Astrocyte of the cerebellum (primary cell): Measurements from ENCODE around the gene ADAM22.

Source experiments
- DNase-seq: peaks from one replicate; pipeline ENCODE4 v3.0.0-alpha.2; 2011; ENCODE audit warnings: low read depth
- H3K4me3 ChIP-seq: 2 replicates; pipeline ENCODE4 v1.5.1; 2011; ENCODE audit warnings: mild to moderate bottlenecking, low read depth, low read length, moderate library complexity
- in situ Hi-C: cut with HindIII; loops from 2 replicates; pipeline ENCODE4 v1.10.0; 2017; ENCODE audit warnings: low sequenced_read_pairs
- TF ChIP-seq, protein P1 (sequence below): IDR thresholded peaks from 2 replicates; pipeline ENCODE4 v1.5.1; 2012; ENCODE audit warnings: low read length, low read depth, moderate library complexity, mild to moderate bottlenecking; ENCODE audit errors: missing control alignments

ADAM22 gene

DNA sequence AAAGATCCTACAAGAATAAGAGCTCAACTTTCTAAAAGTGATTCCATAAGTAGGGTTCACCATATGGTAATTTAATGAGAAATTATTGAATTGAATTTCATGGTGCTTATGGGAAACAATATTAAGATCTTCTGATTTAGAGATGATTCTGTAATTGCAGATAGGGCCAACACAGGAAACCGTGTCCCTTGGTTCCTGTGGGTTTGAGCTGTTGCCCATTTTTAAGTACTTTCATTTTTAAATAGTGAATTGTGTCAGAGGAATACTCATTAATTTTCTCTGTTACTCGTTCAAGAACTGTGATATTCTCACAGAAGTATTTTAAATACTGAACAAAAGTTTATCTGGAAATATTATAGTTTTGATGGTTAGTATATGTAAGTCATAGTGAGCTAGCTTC lies 156.6 kb downstream of the ADAM22 start:
- TF ChIP-seq, protein P1, sequence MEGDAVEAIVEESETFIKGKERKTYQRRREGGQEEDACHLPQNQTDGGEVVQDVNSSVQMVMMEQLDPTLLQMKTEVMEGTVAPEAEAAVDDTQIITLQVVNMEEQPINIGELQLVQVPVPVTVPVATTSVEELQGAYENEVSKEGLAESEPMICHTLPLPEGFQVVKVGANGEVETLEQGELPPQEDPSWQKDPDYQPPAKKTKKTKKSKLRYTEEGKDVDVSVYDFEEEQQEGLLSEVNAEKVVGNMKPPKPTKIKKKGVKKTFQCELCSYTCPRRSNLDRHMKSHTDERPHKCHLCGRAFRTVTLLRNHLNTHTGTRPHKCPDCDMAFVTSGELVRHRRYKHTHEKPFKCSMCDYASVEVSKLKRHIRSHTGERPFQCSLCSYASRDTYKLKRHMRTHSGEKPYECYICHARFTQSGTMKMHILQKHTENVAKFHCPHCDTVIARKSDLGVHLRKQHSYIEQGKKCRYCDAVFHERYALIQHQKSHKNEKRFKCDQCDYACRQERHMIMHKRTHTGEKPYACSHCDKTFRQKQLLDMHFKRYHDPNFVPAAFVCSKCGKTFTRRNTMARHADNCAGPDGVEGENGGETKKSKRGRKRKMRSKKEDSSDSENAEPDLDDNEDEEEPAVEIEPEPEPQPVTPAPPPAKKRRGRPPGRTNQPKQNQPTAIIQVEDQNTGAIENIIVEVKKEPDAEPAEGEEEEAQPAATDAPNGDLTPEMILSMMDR, result no peak
- no peak overlapping the region for H3K4me3 ChIP-seq
- in situ Hi-C loops, result loop anchor here (5.0 kb wide), 1 partner anchor 33 kb away; no protein-coding TSS in a partner anchor
- no peak for DNase-seq

DNA sequence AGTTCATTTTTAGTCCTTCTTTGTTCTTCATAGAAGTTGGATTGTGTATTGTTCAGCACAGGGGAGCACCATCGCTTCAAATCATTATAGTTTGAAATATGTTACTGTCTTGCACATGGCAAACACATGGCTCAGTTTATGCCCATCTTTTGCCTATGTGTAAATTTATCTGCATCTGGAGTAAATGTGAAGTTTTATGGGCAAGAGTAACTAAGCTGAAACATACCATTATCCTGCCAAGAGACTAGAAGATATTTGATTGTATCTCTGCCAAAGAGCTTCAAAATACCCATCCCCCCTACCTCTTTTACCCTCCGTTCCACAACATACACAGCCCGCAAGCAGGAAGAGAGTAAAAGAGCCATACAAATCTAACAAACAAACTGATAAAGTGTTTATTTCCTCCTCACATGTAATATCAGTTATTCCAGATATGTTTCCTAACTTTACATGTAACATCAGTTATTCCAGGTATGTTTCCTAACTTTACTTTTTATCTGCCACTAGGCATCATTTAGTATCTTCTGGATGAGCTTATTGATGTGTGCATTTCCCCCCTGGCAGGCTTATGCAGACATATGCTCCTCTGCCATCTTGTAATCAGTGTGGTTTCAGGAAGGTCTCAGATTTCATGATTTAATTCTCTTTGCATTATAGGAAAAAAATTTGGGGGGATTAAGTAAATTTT lies 158.1 kb downstream of the ADAM22 start:
- in situ Hi-C loops, result loop anchor here (5.0 kb wide), 1 partner anchor 35 kb away; no protein-coding TSS in a partner anchor
- no peak overlapping the region for H3K4me3 ChIP-seq
- TF ChIP-seq, protein P1, result no peak
- no peak for DNase-seq

DNA sequence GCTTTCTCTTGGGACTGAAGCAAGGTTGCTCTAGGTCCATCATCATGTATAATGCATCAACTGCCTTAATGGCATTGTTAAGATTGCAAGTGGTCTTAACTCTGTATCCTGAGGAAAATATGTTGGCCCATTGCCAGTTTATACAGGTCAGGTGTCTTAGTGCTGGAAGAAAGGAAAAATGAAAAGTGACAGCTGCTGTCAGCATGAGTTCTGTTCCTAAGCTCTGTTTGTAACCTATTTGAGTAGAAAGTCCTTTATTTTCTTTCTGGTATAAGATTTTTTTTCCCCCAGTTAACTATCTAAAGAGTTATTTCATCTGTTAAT lies 158.6 kb downstream of the ADAM22 start:
- TF ChIP-seq, protein P1, result no peak
- DNase-seq, result no peak
- no peak overlapping the region for H3K4me3 ChIP-seq
- in situ Hi-C loops, result loop anchor here (5.0 kb wide), 1 partner anchor 35 kb away; no protein-coding TSS in a partner anchor

DNA sequence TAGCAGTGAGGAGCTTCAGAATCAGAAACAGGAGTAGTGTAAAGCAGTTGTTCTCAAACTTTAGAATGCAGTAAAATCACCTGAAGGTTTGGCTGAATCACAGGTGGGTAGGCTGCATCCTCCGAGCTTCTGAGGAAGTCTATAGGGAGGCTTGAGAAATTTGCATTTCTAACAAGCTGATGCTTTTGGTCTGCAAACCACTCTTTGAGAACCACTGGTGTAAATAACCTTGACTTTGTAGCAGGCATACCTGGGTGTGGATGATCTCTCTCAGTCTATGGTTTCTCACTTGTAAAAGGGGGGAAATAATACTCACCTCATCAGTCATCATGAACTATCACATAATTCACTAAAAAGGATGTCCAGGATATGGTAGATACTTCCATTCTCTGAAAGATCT lies 167.7 kb downstream of the ADAM22 start:
- in situ Hi-C loops, result no loop called here

DNA sequence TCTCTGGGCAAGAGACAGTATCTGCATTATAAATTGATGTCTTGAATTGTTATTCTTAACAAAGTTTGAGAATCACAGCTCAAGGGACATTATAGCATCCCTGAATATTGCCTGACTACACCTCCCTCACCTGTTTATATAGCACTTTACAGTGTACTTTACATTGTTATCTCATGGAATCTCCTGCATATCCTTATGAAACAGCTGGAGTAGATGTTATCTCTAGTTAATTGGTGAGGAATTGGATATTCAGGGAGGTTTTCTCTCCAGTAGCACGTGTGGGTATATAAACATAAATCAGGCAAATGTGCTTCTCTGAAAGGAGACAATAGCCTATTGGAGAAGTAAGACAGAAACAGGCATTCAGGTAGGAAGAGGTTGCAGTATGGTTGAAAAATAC lies 168.6 kb downstream of the ADAM22 start:
- in situ Hi-C loops, result no loop called here
- H3K4me3 ChIP-seq, result no peak overlapping the region
- DNase-seq, result no peak
- TF ChIP-seq, protein P1, result no peak

More for the DNA sequence above, 167.7 kb downstream of the ADAM22 start:
- TF ChIP-seq, protein P1, result no peak
- H3K4me3 ChIP-seq, result no peak overlapping the region
- DNase-seq, result no peak

DNA sequence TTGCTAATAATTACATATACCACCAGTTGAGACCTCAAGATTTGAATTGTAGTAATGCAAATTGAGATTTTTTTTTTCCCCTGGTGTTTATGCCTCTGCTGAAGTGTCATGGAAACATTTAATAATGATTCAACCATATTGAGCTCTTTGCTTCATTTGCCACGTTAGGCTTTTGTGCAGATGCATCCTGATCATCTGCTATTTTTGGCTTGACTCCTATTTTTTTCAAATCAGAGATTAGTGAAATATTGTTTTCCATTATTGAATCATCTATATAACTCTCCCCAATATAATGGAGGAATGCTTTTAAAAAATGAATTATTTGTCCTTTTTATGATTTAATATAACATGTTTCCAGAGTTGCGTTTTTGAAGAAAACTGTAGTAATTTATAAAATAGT lies 170.7 kb downstream of the ADAM22 start:
- in situ Hi-C loops, result no loop called here

More for the DNA sequence above, 170.7 kb downstream of the ADAM22 start:
- DNase-seq, result no peak
- no peak overlapping the region for H3K4me3 ChIP-seq
- TF ChIP-seq, protein P1, result no peak
